ENCODE measurements around the gene REC8.

The REC8 gene

GRCh38 chr14:24150567-24150966, 21.3 kb upstream of the REC8 start:
- peaks cover 44% of the 10 kb centered on the region for H3K36me3 ChIP-seq (ENCODE audit: insufficient read depth, low read length)
- H3K4me1 ChIP-seq (ENCODE audit: control insufficient read depth, insufficient read depth, low read length), result peaks cover 13% of the 10 kb centered on the region
- H3K4me2 ChIP-seq (ENCODE audit: low read length), result no peak overlapping the region
- H3K27me3 ChIP-seq (ENCODE audit: control insufficient read depth, insufficient read depth, low read length), result no peaks in the 10 kb centered on the region
- no peak overlapping the region for H3K9ac ChIP-seq (ENCODE audit: low read depth, low read length)
- H3K4me3 ChIP-seq (ENCODE audit: low read length), result no peak overlapping the region
- no peaks in the 10 kb centered on the region for H3K9me3 ChIP-seq (replicated peaks; ENCODE audit: low read length)

- no peak overlapping the region for H3K9ac ChIP-seq (ENCODE audit: low read depth, low read length)
- H3K4me2 ChIP-seq (ENCODE audit: low read length), result no peak overlapping the region
- H3K4me1 ChIP-seq (ENCODE audit: control insufficient read depth, insufficient read depth, low read length), result peaks cover 8% of the 10 kb centered on the region
- no peaks in the 10 kb centered on the region for H3K9me3 ChIP-seq (replicated peaks; ENCODE audit: low read length)
- H3K27me3 ChIP-seq (ENCODE audit: control insufficient read depth, insufficient read depth, low read length), result no peaks in the 10 kb centered on the region
- H3K4me3 ChIP-seq (ENCODE audit: low read length), result no peak overlapping the region
- peaks cover 48% of the 10 kb centered on the region for H3K36me3 ChIP-seq (ENCODE audit: insufficient read depth, low read length)
Observed at GRCh38 chr14:24150993-24151392, 20.9 kb upstream of the REC8 start.

- Histone ChIP-seq H3K9me3 (replicated peaks; ENCODE audit: low read length) (no peaks in the 10 kb centered on the region), H3K4me1 (ENCODE audit: control insufficient read depth, insufficient read depth, low read length) (peaks cover 7% of the 10 kb centered on the region), H3K4me3 (ENCODE audit: low read length) (no peak overlapping the region), H3K9ac (ENCODE audit: low read depth, low read length) (no peak overlapping the region), H3K4me2 (ENCODE audit: low read length) (no peak overlapping the region), H3K36me3 (ENCODE audit: insufficient read depth, low read length) (peaks cover 49% of the 10 kb centered on the region), H3K27me3 (ENCODE audit: control insufficient read depth, insufficient read depth, low read length) (no peaks in the 10 kb centered on the region)
Observed at GRCh38 chr14:24151404-24152080, 20.3 kb upstream of the REC8 start.

- no peak overlapping the region for H3K4me2 ChIP-seq (ENCODE audit: low read length)
- H3K27me3 ChIP-seq (ENCODE audit: control insufficient read depth, insufficient read depth, low read length), result no peaks in the 10 kb centered on the region
- H3K9ac ChIP-seq (ENCODE audit: low read depth, low read length), result no peak overlapping the region
- no peak overlapping the region for H3K4me3 ChIP-seq (ENCODE audit: low read length)
- no peaks in the 10 kb centered on the region for H3K4me1 ChIP-seq (ENCODE audit: control insufficient read depth, insufficient read depth, low read length)
- H3K9me3 ChIP-seq (replicated peaks; ENCODE audit: low read length), result no peaks in the 10 kb centered on the region
- H3K36me3 ChIP-seq (ENCODE audit: insufficient read depth, low read length), result peaks cover 65% of the 10 kb centered on the region
Observed at GRCh38 chr14:24155100-24155499, 16.8 kb upstream of the REC8 start.

GRCh38 chr14:24156840-24157239, 15.0 kb upstream of the REC8 start:
- Histone ChIP-seq H3K36me3 (ENCODE audit: insufficient read depth, low read length) (peaks cover 56% of the 10 kb centered on the region), H3K9me3 (replicated peaks; ENCODE audit: low read length) (no peaks in the 10 kb centered on the region), H3K9ac (ENCODE audit: low read depth, low read length) (no peak overlapping the region), H3K4me1 (ENCODE audit: control insufficient read depth, insufficient read depth, low read length) (peaks cover 11% of the 10 kb centered on the region), H3K27me3 (ENCODE audit: control insufficient read depth, insufficient read depth, low read length) (no peaks in the 10 kb centered on the region), H3K4me2 (ENCODE audit: low read length) (no peak overlapping the region), H3K4me3 (ENCODE audit: low read length) (no peak overlapping the region)

GRCh38 chr14:24157331-24157730, 14.5 kb upstream of the REC8 start:
- H3K4me3 ChIP-seq (ENCODE audit: low read length), result no peak overlapping the region
- no peaks in the 10 kb centered on the region for H3K27me3 ChIP-seq (ENCODE audit: control insufficient read depth, insufficient read depth, low read length)
- peaks cover 53% of the 10 kb centered on the region for H3K36me3 ChIP-seq (ENCODE audit: insufficient read depth, low read length)
- H3K9ac ChIP-seq (ENCODE audit: low read depth, low read length), result no peak overlapping the region
- no peaks in the 10 kb centered on the region for H3K9me3 ChIP-seq (replicated peaks; ENCODE audit: low read length)
- peaks cover 16% of the 10 kb centered on the region for H3K4me1 ChIP-seq (ENCODE audit: control insufficient read depth, insufficient read depth, low read length)
- no peak overlapping the region for H3K4me2 ChIP-seq (ENCODE audit: low read length)

- Histone ChIP-seq H3K27me3 (ENCODE audit: control insufficient read depth, insufficient read depth, low read length) (no peaks in the 10 kb centered on the region), H3K4me3 (ENCODE audit: low read length) (no peak overlapping the region), H3K36me3 (ENCODE audit: insufficient read depth, low read length) (peaks cover 66% of the 10 kb centered on the region), H3K9me3 (replicated peaks; ENCODE audit: low read length) (no peaks in the 10 kb centered on the region), H3K4me2 (ENCODE audit: low read length) (no peak overlapping the region), H3K9ac (ENCODE audit: low read depth, low read length) (no peak overlapping the region), H3K4me1 (ENCODE audit: control insufficient read depth, insufficient read depth, low read length) (peaks cover 17% of the 10 kb centered on the region)
Observed at GRCh38 chr14:24159777-24160498, 11.9 kb upstream of the REC8 start.

- peaks cover 17% of the 10 kb centered on the region for H3K4me1 ChIP-seq (ENCODE audit: control insufficient read depth, insufficient read depth, low read length)
- H3K4me3 ChIP-seq (ENCODE audit: low read length), result no peak overlapping the region
- no peaks in the 10 kb centered on the region for H3K9me3 ChIP-seq (replicated peaks; ENCODE audit: low read length)
- no peak overlapping the region for H3K4me2 ChIP-seq (ENCODE audit: low read length)
- no peak overlapping the region for H3K9ac ChIP-seq (ENCODE audit: low read depth, low read length)
- H3K27me3 ChIP-seq (ENCODE audit: control insufficient read depth, insufficient read depth, low read length), result no peaks in the 10 kb centered on the region
- H3K36me3 ChIP-seq (ENCODE audit: insufficient read depth, low read length), result peaks cover 66% of the 10 kb centered on the region
Observed at GRCh38 chr14:24160499-24160849, 11.4 kb upstream of the REC8 start.

- Histone ChIP-seq H3K9me3 (replicated peaks; ENCODE audit: low read length) (no peaks in the 10 kb centered on the region), H3K4me3 (ENCODE audit: low read length) (peak within 1 kb of the TSS; percentile 76), H3K9ac (ENCODE audit: low read depth, low read length) (peak within 1 kb of the TSS; percentile 84), H3K4me2 (ENCODE audit: low read length) (peak within 1 kb of the TSS; percentile 93), H3K4me1 (ENCODE audit: control insufficient read depth, insufficient read depth, low read length) (peaks cover 17% of the 10 kb centered on the region), H3K27me3 (ENCODE audit: control insufficient read depth, insufficient read depth, low read length) (no peaks in the 10 kb centered on the region), H3K36me3 (ENCODE audit: insufficient read depth, low read length) (peaks cover 67% of the 10 kb centered on the region)
Observed at GRCh38 chr14:24160850-24161804, 10.8 kb upstream of the REC8 start, which contains the start of gene IRF9. IRF9 (plus strand) TSS chr14:24161265; CDS start chr14:24162145, 880 bp downstream.

- Histone ChIP-seq H3K4me1 (ENCODE audit: control insufficient read depth, insufficient read depth, low read length) (peaks cover 17% of the 10 kb centered on the region), H3K27me3 (ENCODE audit: control insufficient read depth, insufficient read depth, low read length) (no peaks in the 10 kb centered on the region), H3K4me3 (ENCODE audit: low read length) (peak overlapping the region; percentile 76), H3K4me2 (ENCODE audit: low read length) (peak overlapping the region; percentile 93), H3K9me3 (replicated peaks; ENCODE audit: low read length) (no peaks in the 10 kb centered on the region), H3K9ac (ENCODE audit: low read depth, low read length) (peak overlapping the region; percentile 84), H3K36me3 (ENCODE audit: insufficient read depth, low read length) (peaks cover 69% of the 10 kb centered on the region)
Observed at GRCh38 chr14:24162093-24162492, 9.8 kb upstream of the REC8 start.

- Histone ChIP-seq H3K9ac (ENCODE audit: low read depth, low read length) (no peak overlapping the region), H3K9me3 (replicated peaks; ENCODE audit: low read length) (no peaks in the 10 kb centered on the region), H3K4me3 (ENCODE audit: low read length) (no peak overlapping the region), H3K4me1 (ENCODE audit: control insufficient read depth, insufficient read depth, low read length) (peaks cover 17% of the 10 kb centered on the region), H3K27me3 (ENCODE audit: control insufficient read depth, insufficient read depth, low read length) (no peaks in the 10 kb centered on the region), H3K36me3 (ENCODE audit: insufficient read depth, low read length) (peaks cover 59% of the 10 kb centered on the region), H3K4me2 (ENCODE audit: low read length) (no peak overlapping the region)
Observed at GRCh38 chr14:24164518-24164991, 7.3 kb upstream of the REC8 start.
